Upper lobe of left lung (tissue), 6 donors: ENCODE results near the gene NAAA. TPM values are rescaled to one million over a fixed set of nuclear protein-coding genes. Genes with fewer than 3 reads are reported as not detected.
"Not testable (repeated sequence)": the region's sequence is repeated elsewhere in the genome, so short reads cannot be mapped to it uniquely, and the experiment has no call there.

Experiments
- ATAC-seq, 2 donors: fragments of 200-7000 bp; cut with Tn5 transposase; one replicate each; pipeline ENCODE4 v1.9.1; 2022; ENCODE audit warnings: mild to moderate bottlenecking in 2 of 2, moderate library complexity in 2 of 2; ENCODE audit not compliant: low FRiP score in 2 of 2
- DNase-seq, 2 donors: peaks; one replicate each; pipeline ENCODE4 v3.0.0-alpha.2; 2019 to 2020
- H3K27ac ChIP-seq, 4 donors: fragments of 200-600 bp; sonication (generic); one replicate each; pipeline ENCODE4 v1.5.1; 2016 to 2019
- H3K27me3 ChIP-seq, 4 donors: fragments of 200-600 bp; sonication (generic); one replicate each; pipeline ENCODE4 v1.5.1; 2017 to 2019
- H3K36me3 ChIP-seq, 4 donors: fragments of 200-600 bp; sonication (generic); one replicate each; pipeline ENCODE4 v1.5.1; 2016 to 2019
- H3K4me1 ChIP-seq, 4 donors: fragments of 200-600 bp; sonication (generic); one replicate each; pipeline ENCODE4 v1.5.1; 2018 to 2019
- H3K4me3 ChIP-seq, 4 donors: fragments of 200-600 bp; sonication (generic); one replicate each; pipeline ENCODE4 v1.5.1; 2017 to 2019; ENCODE audit warnings: mild to moderate bottlenecking in 2 of 4, moderate library complexity in 1 of 4
- H3K9me3 ChIP-seq, 4 donors: fragments of 200-600 bp; sonication (generic); one replicate each; pipeline ENCODE4 v1.5.1; 2018 to 2019
- CTCF ChIP-seq, 6 experiments: fragments of 450-650 bp in 4 of 6; fragments of 200-600 bp in 2 of 6; sonication (generic) in 2 of 6; IDR thresholded peaks; one replicate each; pipeline ENCODE4 v1.5.1; 2016 to 2019; ENCODE audit warnings: antibody characterized with exemption in 6 of 6
- EP300 ChIP-seq, 4 donors: sonication (generic); formaldehyde crosslinking; IDR thresholded peaks; one replicate each; pipeline ENCODE4 v1.5.1; 2017; ENCODE audit warnings: antibody characterized with exemption in 4 of 4, control low read depth in 2 of 4
- POLR2A ChIP-seq, 4 donors: fragments of 450-650 bp; IDR thresholded peaks; one replicate each; pipeline ENCODE4 v1.5.1; 2016 to 2017; ENCODE audit warnings: antibody characterized with exemption in 4 of 4, mild to moderate bottlenecking in 2 of 4
- POLR2AphosphoS5 ChIP-seq, 2 donors: sonication (generic); formaldehyde crosslinking; IDR thresholded peaks; one replicate each; pipeline ENCODE4 v1.5.1; 2017; ENCODE audit warnings: antibody characterized with exemption in 2 of 2
- WGBS, 2 donors: methylation state at CpG; one replicate each; pipeline ENCODE4 v1.1.5; 2017 to 2018; 5-methylcytosine and 5-hydroxymethylcytosine counted together
- total RNA-seq, 6 donors: library from RNA; depleted of rRNA in 4 of 6; stranded (reverse); fragments of >200 nt in 4 of 6; gene quantifications; one replicate each; pipeline versions ENCODE4 v1.1.0 to v1.2.1, GENCODE V29; 2016 to 2021
- donor health status: DM: no; HTN: no; CAD: no; lungs with moderate emphysema.
- donor health status: DM: no; HTN: yes; CAD: no; lungs with severe emphysema.

Gene NAAA
- total RNA-seq, 6 donors from 2014 or later: 14.4 to 45.6 (median 36.7) TPM

- TF ChIP-seq CTCF (IDR thresholded peaks at IDR 0.05) (no peak), EP300 (IDR thresholded peaks at IDR 0.05) (no peak), POLR2A (IDR thresholded peaks at IDR 0.05) (no peak)
- ATAC-seq (no peak), DNase-seq (no peak)
- Histone ChIP-seq H3K9me3 (no peaks in the 10 kb centered on the region), H3K27ac (no peak overlapping the region), H3K36me3 (peaks cover 22 to 97% (median 68%) of the 10 kb centered on the region in 4 donors), H3K4me1 (no peaks in the 10 kb centered on the region), H3K4me3 (no peak overlapping the region), H3K27me3 (no peaks in the 10 kb centered on the region)
- 98 to 99% methylated on average over 2 of the region's 2 CpGs for WGBS, 2 donors
Measured at GRCh38 chr4:75976177-75976576, 35.4 kb upstream of the NAAA start.

DNA sequence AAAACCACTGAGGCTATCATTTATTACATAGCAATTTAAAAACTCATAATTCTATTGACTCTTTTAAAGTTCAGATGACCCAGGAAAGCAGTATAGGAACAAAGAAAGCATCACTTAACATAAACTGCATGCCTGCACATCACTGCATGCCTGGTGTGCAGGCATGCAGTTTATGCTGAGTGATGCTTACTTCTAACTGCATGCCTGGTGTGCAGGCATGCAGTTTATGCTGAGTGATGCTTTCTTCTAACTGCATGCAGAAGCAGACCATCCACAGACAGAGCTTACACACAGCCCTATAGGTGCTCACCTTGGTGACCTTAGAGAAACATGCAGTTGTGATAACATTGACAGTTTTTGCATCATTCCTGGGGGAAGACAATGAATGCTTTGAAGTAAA is 33.0 kb upstream of the NAAA start:
- ATAC-seq (no peak), DNase-seq (no peak)
- no peaks in the 10 kb centered on the region for H3K9me3 ChIP-seq
- H3K27me3 ChIP-seq: no peaks in the 10 kb centered on the region
- no peaks in the 10 kb centered on the region for H3K4me1 ChIP-seq
- H3K27ac ChIP-seq: no peak overlapping the region
- no peak overlapping the region for H3K4me3 ChIP-seq
- TF ChIP-seq POLR2A (IDR thresholded peaks at IDR 0.05) (no peak), POLR2AphosphoS5 (IDR thresholded peaks at IDR 0.05) (no peak), CTCF (IDR thresholded peaks at IDR 0.05) (no peak), EP300 (IDR thresholded peaks at IDR 0.05) (no peak)
- H3K36me3 ChIP-seq: peaks cover 36 to 98% (median 76%) of the 10 kb centered on the region in 4 donors

- Histone ChIP-seq H3K4me1 (no peaks in the 10 kb centered on the region), H3K27me3 (no peaks in the 10 kb centered on the region), H3K36me3 (peaks cover 45 to 99% (median 79%) of the 10 kb centered on the region in 4 donors), H3K9me3 (no peaks in the 10 kb centered on the region), H3K4me3 (no peak overlapping the region), H3K27ac (no peak overlapping the region)
- DNase-seq (no peak), ATAC-seq (no peak)
- 73 to 80% methylated on average over 3 of the region's 3 CpGs for WGBS, 2 donors
- TF ChIP-seq EP300 (IDR thresholded peaks at IDR 0.05): no peak
- no peak for TF ChIP-seq CTCF (IDR thresholded peaks at IDR 0.05)
- no peak for TF ChIP-seq POLR2AphosphoS5 (IDR thresholded peaks at IDR 0.05)
- no peak for TF ChIP-seq POLR2A (IDR thresholded peaks at IDR 0.05)
Measured at GRCh38 chr4:75968084-75968483, 27.3 kb upstream of the NAAA start.

GRCh38 chr4:75963558-75963957 is 22.7 kb upstream of the NAAA start:
- ATAC-seq: no peak
- H3K4me1 ChIP-seq: no peaks in the 10 kb centered on the region
- H3K27ac ChIP-seq: no peak overlapping the region
- 46 to 50% methylated on average over 2 of the region's 2 CpGs for WGBS, 2 donors
- no peaks in the 10 kb centered on the region for H3K9me3 ChIP-seq
- TF ChIP-seq EP300 (IDR thresholded peaks at IDR 0.05) (no peak), POLR2A (IDR thresholded peaks at IDR 0.05) (no peak), POLR2AphosphoS5 (IDR thresholded peaks at IDR 0.05) (no peak), CTCF (IDR thresholded peaks at IDR 0.05) (no peak)
- no peak for DNase-seq
- H3K27me3 ChIP-seq: no peaks in the 10 kb centered on the region
- H3K4me3 ChIP-seq: no peak overlapping the region
- H3K36me3 ChIP-seq: peaks cover 26 to 96% (median 66%) of the 10 kb centered on the region in 4 donors

- DNase-seq, H3K4me3 ChIP-seq, H3K27me3 ChIP-seq, H3K9me3 ChIP-seq, H3K4me1 ChIP-seq, ATAC-seq, H3K27ac ChIP-seq: not testable (repeated sequence)
- 98 to 99% methylated on average over 4 of the region's 4 CpGs for WGBS, 2 donors
- H3K36me3 ChIP-seq: peaks cover 34 to 96% (median 70%) of the 10 kb centered on the region in 4 donors
Measured at GRCh38 chr4:75962072-75962471, 21.3 kb upstream of the NAAA start.

DNA sequence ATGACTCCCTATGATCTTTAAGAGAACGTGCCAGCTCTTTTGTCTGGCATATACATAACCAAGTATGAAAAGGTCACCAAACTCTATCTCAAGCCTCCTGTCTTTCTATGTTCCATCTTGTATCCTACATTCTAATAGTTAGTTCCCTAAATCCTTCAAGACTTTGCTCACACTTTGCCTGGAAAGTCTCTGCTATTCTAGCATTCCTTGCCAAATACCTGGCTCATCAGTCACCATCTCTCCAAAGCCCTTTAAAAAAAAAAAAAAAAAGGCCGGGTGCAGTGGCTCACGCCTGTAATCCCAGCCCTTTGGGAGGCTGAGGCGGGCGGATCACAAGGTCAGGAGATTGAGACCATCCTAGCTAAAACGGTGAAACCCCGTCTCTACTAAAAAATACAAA is 17.7 kb upstream of the NAAA start:
- H3K36me3 ChIP-seq: peaks cover 36 to 96% (median 70%) of the 10 kb centered on the region in 4 donors
- WGBS, 2 donors: 93 to 97% methylated on average over 7 of the region's 7 CpGs

GRCh38 chr4:75954811-75955210 is 14.0 kb upstream of the NAAA start:
- H3K36me3 ChIP-seq: peaks cover 40 to 93% (median 75%) of the 10 kb centered on the region in 4 donors
- H3K9me3 ChIP-seq, H3K4me3 ChIP-seq, H3K27ac ChIP-seq, ATAC-seq, H3K27me3 ChIP-seq, DNase-seq, H3K4me1 ChIP-seq: not testable (repeated sequence)
- 87 to 94% methylated on average over 5 of the region's 5 CpGs for WGBS, 2 donors

More for the DNA sequence above, 17.7 kb upstream of the NAAA start:
- not testable (repeated sequence) for H3K4me1 ChIP-seq, DNase-seq, H3K4me3 ChIP-seq, H3K27me3 ChIP-seq, H3K27ac ChIP-seq, H3K9me3 ChIP-seq, ATAC-seq
